Measurements from ENCODE around the gene MLXIP. TPM values are rescaled to one million over a fixed set of nuclear protein-coding genes. Genes with fewer than 3 reads are reported as not detected.
A peak's percentile ranks its signal among the peaks of the same experiment; 100 is the strongest.

MLXIP gene, protein sequence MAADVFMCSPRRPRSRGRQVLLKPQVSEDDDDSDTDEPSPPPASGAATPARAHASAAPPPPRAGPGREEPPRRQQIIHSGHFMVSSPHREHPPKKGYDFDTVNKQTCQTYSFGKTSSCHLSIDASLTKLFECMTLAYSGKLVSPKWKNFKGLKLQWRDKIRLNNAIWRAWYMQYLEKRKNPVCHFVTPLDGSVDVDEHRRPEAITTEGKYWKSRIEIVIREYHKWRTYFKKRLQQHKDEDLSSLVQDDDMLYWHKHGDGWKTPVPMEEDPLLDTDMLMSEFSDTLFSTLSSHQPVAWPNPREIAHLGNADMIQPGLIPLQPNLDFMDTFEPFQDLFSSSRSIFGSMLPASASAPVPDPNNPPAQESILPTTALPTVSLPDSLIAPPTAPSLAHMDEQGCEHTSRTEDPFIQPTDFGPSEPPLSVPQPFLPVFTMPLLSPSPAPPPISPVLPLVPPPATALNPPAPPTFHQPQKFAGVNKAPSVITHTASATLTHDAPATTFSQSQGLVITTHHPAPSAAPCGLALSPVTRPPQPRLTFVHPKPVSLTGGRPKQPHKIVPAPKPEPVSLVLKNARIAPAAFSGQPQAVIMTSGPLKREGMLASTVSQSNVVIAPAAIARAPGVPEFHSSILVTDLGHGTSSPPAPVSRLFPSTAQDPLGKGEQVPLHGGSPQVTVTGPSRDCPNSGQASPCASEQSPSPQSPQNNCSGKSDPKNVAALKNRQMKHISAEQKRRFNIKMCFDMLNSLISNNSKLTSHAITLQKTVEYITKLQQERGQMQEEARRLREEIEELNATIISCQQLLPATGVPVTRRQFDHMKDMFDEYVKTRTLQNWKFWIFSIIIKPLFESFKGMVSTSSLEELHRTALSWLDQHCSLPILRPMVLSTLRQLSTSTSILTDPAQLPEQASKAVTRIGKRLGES
- 9.2 and 10.1 TPM in 2 replicates for polyA plus RNA-seq
- polyA minus RNA-seq = 13.6 and 14.8 TPM in 2 replicates

DNA sequence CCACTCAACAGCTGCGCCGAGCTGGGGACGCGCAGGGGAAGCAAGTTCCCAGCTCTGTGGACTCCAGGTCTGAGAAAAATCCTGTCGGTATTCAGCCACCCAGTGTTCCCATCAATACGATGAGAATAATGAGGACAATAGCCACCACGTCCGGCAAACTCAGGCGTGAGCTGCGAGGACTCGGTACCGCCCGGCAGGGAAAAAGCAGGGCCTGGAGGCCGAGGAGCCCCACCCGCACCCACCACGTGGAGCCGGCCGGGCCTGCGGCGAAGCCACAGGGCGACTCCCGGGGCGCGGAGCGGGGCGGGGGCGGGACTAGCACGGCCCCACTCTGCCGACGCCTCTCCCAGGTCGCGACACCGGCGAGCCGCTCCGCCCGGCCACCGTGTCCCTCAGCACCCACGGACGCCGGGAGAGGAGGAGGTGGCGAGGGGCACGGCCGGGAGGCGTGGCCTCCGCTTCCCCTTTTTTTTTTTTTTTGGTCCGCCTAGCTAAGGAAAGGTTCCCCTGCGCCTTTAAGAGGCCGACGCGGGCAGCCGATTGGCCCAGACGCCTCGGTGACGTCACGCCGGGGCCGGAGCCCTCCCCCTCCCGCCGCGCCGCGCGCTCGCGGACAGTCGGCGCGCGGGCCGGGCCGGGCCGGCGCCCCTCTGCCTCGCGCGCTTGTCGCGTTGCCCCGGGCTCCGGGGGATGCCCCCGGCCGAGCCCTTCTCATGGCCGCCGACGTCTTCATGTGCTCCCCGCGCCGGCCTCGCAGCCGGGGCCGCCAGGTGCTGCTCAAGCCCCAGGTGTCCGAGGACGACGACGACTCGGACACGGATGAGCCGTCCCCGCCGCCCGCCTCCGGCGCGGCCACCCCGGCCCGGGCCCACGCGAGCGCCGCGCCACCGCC lies at the start of gene MLXIP:
MLXIP (plus strand) TSS at position 616 of the 892 bp plus-strand sequence; CDS start at position 714, 98 bp downstream.
- no peak within 1 kb of the TSS for H3K27ac ChIP-seq (ENCODE audit: low read length)
- no peaks in the 10 kb centered on the region for H3K9me2 ChIP-seq (ENCODE audit: insufficient read depth, low read length)
- H3F3A ChIP-seq (ENCODE audit: insufficient read depth, low read length, poor library complexity, severe bottlenecking) = no peaks in the 10 kb centered on the region
- no peaks in the 10 kb centered on the region for H3K36me3 ChIP-seq (ENCODE audit: insufficient read depth, low read length)
- H2AFZ ChIP-seq (ENCODE audit: low read depth, low read length) = peak within 1 kb of the TSS; percentile 57
- peak within 1 kb of the TSS; percentile 94 for H3K4me3 ChIP-seq (ENCODE audit: low read length)
- no peaks in the 10 kb centered on the region for H3K9me3 ChIP-seq (ENCODE audit: low read length)
- peaks cover 39% of the 10 kb centered on the region for H3K79me2 ChIP-seq (replicated peaks; ENCODE audit: insufficient read depth, low read length)
- H3K4me2 ChIP-seq (ENCODE audit: low read length) = peak within 1 kb of the TSS; percentile 97
- peak within 1 kb of the TSS; percentile 75 for H3K9ac ChIP-seq (ENCODE audit: low read length)
- TF ChIP-seq TAF1 (IDR thresholded peaks at IDR 0.05; ENCODE audit: low read depth) = no peak
- no peak for TF ChIP-seq EZH2 (IDR thresholded peaks at IDR 0.05; ENCODE audit: borderline replicate concordance, insufficient read depth, low read length, poor library complexity, severe bottlenecking)
- peak; percentile 97 for TF ChIP-seq MXI1 (conservative IDR thresholded peaks at IDR 0.05; ENCODE audit: poor library complexity, severe bottlenecking)
- TF ChIP-seq RAD21 (conservative IDR thresholded peaks at IDR 0.05) = peak; percentile 26
- TF ChIP-seq, protein P1, sequence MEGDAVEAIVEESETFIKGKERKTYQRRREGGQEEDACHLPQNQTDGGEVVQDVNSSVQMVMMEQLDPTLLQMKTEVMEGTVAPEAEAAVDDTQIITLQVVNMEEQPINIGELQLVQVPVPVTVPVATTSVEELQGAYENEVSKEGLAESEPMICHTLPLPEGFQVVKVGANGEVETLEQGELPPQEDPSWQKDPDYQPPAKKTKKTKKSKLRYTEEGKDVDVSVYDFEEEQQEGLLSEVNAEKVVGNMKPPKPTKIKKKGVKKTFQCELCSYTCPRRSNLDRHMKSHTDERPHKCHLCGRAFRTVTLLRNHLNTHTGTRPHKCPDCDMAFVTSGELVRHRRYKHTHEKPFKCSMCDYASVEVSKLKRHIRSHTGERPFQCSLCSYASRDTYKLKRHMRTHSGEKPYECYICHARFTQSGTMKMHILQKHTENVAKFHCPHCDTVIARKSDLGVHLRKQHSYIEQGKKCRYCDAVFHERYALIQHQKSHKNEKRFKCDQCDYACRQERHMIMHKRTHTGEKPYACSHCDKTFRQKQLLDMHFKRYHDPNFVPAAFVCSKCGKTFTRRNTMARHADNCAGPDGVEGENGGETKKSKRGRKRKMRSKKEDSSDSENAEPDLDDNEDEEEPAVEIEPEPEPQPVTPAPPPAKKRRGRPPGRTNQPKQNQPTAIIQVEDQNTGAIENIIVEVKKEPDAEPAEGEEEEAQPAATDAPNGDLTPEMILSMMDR (IDR thresholded peaks at IDR 0.05; ENCODE audit: poor library complexity, severe bottlenecking) = no peak
- peak; percentile 67 for TF ChIP-seq POLR2AphosphoS5 (IDR thresholded peaks at IDR 0.05)
- TF ChIP-seq, protein P2, sequence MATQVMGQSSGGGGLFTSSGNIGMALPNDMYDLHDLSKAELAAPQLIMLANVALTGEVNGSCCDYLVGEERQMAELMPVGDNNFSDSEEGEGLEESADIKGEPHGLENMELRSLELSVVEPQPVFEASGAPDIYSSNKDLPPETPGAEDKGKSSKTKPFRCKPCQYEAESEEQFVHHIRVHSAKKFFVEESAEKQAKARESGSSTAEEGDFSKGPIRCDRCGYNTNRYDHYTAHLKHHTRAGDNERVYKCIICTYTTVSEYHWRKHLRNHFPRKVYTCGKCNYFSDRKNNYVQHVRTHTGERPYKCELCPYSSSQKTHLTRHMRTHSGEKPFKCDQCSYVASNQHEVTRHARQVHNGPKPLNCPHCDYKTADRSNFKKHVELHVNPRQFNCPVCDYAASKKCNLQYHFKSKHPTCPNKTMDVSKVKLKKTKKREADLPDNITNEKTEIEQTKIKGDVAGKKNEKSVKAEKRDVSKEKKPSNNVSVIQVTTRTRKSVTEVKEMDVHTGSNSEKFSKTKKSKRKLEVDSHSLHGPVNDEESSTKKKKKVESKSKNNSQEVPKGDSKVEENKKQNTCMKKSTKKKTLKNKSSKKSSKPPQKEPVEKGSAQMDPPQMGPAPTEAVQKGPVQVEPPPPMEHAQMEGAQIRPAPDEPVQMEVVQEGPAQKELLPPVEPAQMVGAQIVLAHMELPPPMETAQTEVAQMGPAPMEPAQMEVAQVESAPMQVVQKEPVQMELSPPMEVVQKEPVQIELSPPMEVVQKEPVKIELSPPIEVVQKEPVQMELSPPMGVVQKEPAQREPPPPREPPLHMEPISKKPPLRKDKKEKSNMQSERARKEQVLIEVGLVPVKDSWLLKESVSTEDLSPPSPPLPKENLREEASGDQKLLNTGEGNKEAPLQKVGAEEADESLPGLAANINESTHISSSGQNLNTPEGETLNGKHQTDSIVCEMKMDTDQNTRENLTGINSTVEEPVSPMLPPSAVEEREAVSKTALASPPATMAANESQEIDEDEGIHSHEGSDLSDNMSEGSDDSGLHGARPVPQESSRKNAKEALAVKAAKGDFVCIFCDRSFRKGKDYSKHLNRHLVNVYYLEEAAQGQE (IDR thresholded peaks at IDR 0.05; ENCODE audit: borderline replicate concordance) = no peak
- peak; percentile 32 for TF ChIP-seq SMC3 (conservative IDR thresholded peaks at IDR 0.05; ENCODE audit: poor library complexity)
- TF ChIP-seq EP300 (conservative IDR thresholded peaks at IDR 0.05; ENCODE audit: poor library complexity, severe bottlenecking) = peak; percentile 21
- H3K27me3 ChIP-seq (ENCODE audit: insufficient read depth, low read depth, low read length) = no peaks in the 10 kb centered on the region
- no peaks in the 10 kb centered on the region for H4K20me1 ChIP-seq (ENCODE audit: insufficient read depth)

Measured in neural cell (in vitro differentiated cells).